Measurements from ENCODE around the gene HOXA3. TPM values are rescaled to one million over a fixed set of nuclear protein-coding genes. Genes with fewer than 3 reads are reported as not detected.

HOXA3 gene
- total RNA-seq, 1 experiment from 2014 or later: not detected

DNA sequence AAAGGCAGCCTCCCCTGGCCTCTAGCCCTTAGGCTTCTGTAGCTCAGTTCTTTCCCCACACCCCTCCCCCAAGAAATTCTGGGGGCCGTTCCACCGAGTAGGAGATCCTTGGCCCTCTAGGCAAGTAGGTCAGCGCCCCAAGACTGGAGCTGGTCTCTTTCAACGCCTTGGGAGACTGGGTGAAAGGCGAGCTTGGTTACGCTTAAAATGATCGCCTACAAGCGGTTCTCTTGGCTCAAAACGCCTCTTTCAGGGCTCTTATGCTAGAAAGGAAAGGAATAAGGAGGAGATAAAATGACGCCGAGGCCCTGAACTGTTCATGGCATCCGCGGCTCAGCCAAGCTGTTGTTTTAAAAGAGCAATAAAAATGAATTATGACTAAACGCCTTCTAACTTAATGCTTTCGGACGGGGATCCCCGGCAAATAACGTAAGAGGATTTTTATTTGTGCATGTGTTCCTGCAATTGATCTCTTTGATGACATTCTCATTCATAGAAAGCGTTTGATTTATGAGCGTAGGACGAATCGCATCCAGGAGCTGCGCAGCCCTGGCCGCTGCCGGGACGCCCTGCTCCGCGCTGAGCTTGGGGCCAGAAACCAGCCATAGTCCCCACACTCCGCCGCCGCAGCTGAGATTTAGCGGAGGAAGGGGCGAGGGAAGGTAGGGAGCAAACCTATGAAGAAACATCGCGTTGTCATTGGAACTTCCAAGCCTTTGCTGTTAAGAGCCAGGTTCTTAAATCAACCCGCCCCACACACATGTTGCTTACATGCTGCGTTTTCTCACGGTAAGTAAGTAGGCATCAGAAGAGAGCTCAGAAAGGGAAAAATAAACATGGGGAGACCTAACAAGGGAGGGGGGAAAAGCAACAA lies 53.6 kb downstream of the HOXA3 start:
- Histone ChIP-seq H3K27ac (ENCODE audit: insufficient read length, low read depth, low read length) (no peak overlapping the region), H3K23ac (ENCODE audit: insufficient read length, low read depth, low read length) (no peak overlapping the region)
- peaks cover 100% of the 10 kb centered on the region for H3K27me3 Mint-ChIP-seq (ENCODE audit: low read depth)

More for the DNA sequence above, 53.6 kb downstream of the HOXA3 start:
- H3K9me3 Mint-ChIP-seq: peaks cover 8 to 25% of the 10 kb centered on the region in 2 experiments
- Histone ChIP-seq H4K20me1 (ENCODE audit: control insufficient read depth, insufficient read depth, insufficient read length) (peaks cover 2% of the 10 kb centered on the region), H2BK5ac (ENCODE audit: insufficient read length, low read length) (no peak overlapping the region), H2BK120ac (ENCODE audit: low read depth, low read length, poor library complexity, severe bottlenecking) (no peak overlapping the region), H3K79me1 (ENCODE audit: insufficient read depth, low read depth, low read length, poor library complexity, severe bottlenecking) (no peaks in the 10 kb centered on the region), H3K23me2 (ENCODE audit: insufficient read length, low read depth, low read length, poor library complexity, severe bottlenecking) (peaks cover 7% of the 10 kb centered on the region), H3K4ac (ENCODE audit: low read depth, low read length) (no peak overlapping the region), H3K79me2 (ENCODE audit: insufficient read depth, low read length) (no peaks in the 10 kb centered on the region), H2AK5ac (ENCODE audit: insufficient read length, low read length) (no peak overlapping the region), H3K4me2 (ENCODE audit: insufficient read depth, insufficient read length, low read length) (no peak overlapping the region), H4K8ac (replicated peaks; ENCODE audit: insufficient read length, low read depth, low read length) (no peak overlapping the region), H3T11ph (ENCODE audit: low read length) (no peak overlapping the region), H3K56ac (ENCODE audit: insufficient read length, low read depth, low read length) (no peak overlapping the region), H2BK15ac (ENCODE audit: low read depth, low read length) (no peak overlapping the region), H2BK12ac (ENCODE audit: insufficient read length, low read depth, low read length) (no peak overlapping the region), H3K14ac (ENCODE audit: insufficient read depth, low read length) (no peak overlapping the region), H2AFZ (ENCODE audit: low read length) (no peak overlapping the region), H4K5ac (ENCODE audit: insufficient read length, low read depth, low read length) (no peak overlapping the region), H3K9ac (ENCODE audit: extremely low read depth, insufficient read length, low read length) (no peak overlapping the region), H3K9me3 (ENCODE audit: control insufficient read depth, low read depth, low read length) (no peaks in the 10 kb centered on the region), H2BK20ac (ENCODE audit: low read depth, low read length, poor library complexity, severe bottlenecking) (no peak overlapping the region), H3K27me3 (ENCODE audit: insufficient read depth, low read length) (peaks cover 96% of the 10 kb centered on the region), H3K4me1 (ENCODE audit: insufficient read depth, low read length) (no peaks in the 10 kb centered on the region), H4K91ac (ENCODE audit: insufficient read length, low read depth, low read length) (no peak overlapping the region), H3K18ac (ENCODE audit: insufficient read length, low read depth, low read length) (no peak overlapping the region)
- no peak for DNase-seq
- no CpG with 5 or more reads among the region's 38 CpGs for WGBS (ENCODE audit: extremely low coverage, insufficient read length, low lambda C conversion rate)
- peak overlapping the region in 1 of 2 experiments; percentile 31; a peak in 1 of 5 replicates for H3K4me3 Mint-ChIP-seq
- H3K27ac Mint-ChIP-seq: no peak overlapping the region
- TF ChIP-seq, protein P1, sequence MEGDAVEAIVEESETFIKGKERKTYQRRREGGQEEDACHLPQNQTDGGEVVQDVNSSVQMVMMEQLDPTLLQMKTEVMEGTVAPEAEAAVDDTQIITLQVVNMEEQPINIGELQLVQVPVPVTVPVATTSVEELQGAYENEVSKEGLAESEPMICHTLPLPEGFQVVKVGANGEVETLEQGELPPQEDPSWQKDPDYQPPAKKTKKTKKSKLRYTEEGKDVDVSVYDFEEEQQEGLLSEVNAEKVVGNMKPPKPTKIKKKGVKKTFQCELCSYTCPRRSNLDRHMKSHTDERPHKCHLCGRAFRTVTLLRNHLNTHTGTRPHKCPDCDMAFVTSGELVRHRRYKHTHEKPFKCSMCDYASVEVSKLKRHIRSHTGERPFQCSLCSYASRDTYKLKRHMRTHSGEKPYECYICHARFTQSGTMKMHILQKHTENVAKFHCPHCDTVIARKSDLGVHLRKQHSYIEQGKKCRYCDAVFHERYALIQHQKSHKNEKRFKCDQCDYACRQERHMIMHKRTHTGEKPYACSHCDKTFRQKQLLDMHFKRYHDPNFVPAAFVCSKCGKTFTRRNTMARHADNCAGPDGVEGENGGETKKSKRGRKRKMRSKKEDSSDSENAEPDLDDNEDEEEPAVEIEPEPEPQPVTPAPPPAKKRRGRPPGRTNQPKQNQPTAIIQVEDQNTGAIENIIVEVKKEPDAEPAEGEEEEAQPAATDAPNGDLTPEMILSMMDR (conservative IDR thresholded peaks at IDR 0.05): no peak
- peaks cover 38 to 66% of the 10 kb centered on the region in 2 experiments for H3K4me1 Mint-ChIP-seq
- H3K36me3 Mint-ChIP-seq (ENCODE audit: insufficient read depth in 1 of 3, low read depth in 3 of 3): no peaks in the 10 kb centered on the region

All from H9 (cell line).